Panc1 (cell line): ENCODE results near the gene TAB2.

Experiments used
- CTCF ChIP-seq: fragments of 450-650 bp; IDR thresholded peaks from 2 replicates; pipeline ENCODE4 v1.5.1; 2017; ENCODE audit warnings: mild to moderate bottlenecking
- POLR2AphosphoS5 ChIP-seq: IDR thresholded peaks from 2 replicates; pipeline ENCODE4 v1.6.1; 2012; ENCODE audit warnings: mild to moderate bottlenecking, low read depth, low read length, moderate library complexity
- SIN3A ChIP-seq: IDR thresholded peaks from 2 replicates; pipeline ENCODE4 v1.6.1; 2012; ENCODE audit warnings: low read depth, mild to moderate bottlenecking, low read length, moderate library complexity, borderline replicate concordance; ENCODE audit not compliant: insufficient read depth
- TCF7L2 ChIP-seq: IDR thresholded peaks from 2 replicates; pipeline ENCODE4 v1.6.1; 2011; ENCODE audit warnings: mild to moderate bottlenecking, low read depth, low read length, inconsistent platforms
- TF ChIP-seq, protein P1 (sequence below), 2 experiments: IDR thresholded peaks; 2 replicates each; pipeline ENCODE4 v1.6.1; 2011 to 2012; ENCODE audit warnings: low read depth in 2 of 2, control low read depth in 1 of 2, low read length in 1 of 2, mild to moderate bottlenecking in 1 of 2, moderate library complexity in 1 of 2; ENCODE audit not compliant: insufficient read depth in 1 of 2

DNA sequence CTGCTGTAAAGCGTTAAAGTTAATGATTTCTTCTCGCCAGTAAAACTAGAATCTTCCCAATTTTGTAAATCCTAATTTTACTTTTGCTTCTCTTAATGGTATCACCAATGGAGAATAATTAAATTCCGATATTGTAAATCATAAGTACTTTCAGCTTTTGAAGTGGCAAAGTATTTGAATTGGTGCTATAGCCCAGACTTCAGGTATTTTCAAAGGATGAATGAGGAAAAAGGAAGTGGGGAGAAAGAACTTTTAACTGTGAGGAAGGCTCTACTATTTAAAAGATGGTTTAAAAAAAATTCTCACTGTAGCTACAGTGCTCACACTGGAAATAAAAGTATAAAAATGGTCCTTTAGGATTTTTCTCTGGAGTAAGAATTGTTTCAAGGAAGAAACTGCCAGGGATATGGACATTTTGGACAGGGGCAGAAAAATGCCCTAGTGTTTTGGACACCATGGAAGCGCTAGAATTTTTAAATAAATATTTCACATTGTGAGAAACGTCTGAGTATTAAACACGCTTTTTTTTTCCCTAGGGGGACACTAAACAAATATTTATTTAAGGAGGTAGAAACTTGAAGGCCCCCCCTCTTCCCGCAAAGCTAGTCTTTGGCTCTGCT is 1.3 kb upstream of the TAB2 start:
- TF ChIP-seq CTCF, result no peak
- no peak for TF ChIP-seq POLR2AphosphoS5
- no peak for TF ChIP-seq SIN3A
- no peak for TF ChIP-seq TCF7L2
- TF ChIP-seq, protein P1, sequence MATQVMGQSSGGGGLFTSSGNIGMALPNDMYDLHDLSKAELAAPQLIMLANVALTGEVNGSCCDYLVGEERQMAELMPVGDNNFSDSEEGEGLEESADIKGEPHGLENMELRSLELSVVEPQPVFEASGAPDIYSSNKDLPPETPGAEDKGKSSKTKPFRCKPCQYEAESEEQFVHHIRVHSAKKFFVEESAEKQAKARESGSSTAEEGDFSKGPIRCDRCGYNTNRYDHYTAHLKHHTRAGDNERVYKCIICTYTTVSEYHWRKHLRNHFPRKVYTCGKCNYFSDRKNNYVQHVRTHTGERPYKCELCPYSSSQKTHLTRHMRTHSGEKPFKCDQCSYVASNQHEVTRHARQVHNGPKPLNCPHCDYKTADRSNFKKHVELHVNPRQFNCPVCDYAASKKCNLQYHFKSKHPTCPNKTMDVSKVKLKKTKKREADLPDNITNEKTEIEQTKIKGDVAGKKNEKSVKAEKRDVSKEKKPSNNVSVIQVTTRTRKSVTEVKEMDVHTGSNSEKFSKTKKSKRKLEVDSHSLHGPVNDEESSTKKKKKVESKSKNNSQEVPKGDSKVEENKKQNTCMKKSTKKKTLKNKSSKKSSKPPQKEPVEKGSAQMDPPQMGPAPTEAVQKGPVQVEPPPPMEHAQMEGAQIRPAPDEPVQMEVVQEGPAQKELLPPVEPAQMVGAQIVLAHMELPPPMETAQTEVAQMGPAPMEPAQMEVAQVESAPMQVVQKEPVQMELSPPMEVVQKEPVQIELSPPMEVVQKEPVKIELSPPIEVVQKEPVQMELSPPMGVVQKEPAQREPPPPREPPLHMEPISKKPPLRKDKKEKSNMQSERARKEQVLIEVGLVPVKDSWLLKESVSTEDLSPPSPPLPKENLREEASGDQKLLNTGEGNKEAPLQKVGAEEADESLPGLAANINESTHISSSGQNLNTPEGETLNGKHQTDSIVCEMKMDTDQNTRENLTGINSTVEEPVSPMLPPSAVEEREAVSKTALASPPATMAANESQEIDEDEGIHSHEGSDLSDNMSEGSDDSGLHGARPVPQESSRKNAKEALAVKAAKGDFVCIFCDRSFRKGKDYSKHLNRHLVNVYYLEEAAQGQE (IDR thresholded peaks at IDR 0.05; ENCODE audit: insufficient read depth in 1 of 2, low read depth in 2 of 2, low read length in 1 of 2), result no peak
